B cell (primary cell): Measurements from ENCODE around the gene COX6A2. TPM values are rescaled to one million over a fixed set of nuclear protein-coding genes. Genes with fewer than 3 reads are reported as not detected.

Source experiments
- ATAC-seq: fragments of 200-7000 bp; cut with Tn5 transposase; one replicate; pipeline ENCODE4 v1.10.0; 2021; ENCODE audit warnings: low read depth, mild to moderate bottlenecking, moderate number of reproducible peaks, moderate library complexity
- CTCF ChIA-PET: fragments of 350-600 bp; sonication (Branson Sonifier 250); formaldehyde crosslinking; loops from one replicate; lab custom pipeline; 2021; ENCODE audit warnings: antibody characterized with exemption, inconsistent platforms; lab: Charles Lee
- POLR2A ChIA-PET: fragments of 350-600 bp; sonication (Branson Sonifier 250); formaldehyde crosslinking; loops from one replicate; lab custom pipeline; 2021; ENCODE audit warnings: antibody characterized with exemption; lab: Charles Lee
- DNase-seq: peaks from one replicate; pipeline ENCODE4 v3.0.0; 2013
- H2AFZ ChIP-seq: 2 replicates; pipeline ENCODE4 v1.6.1; 2012; ENCODE audit warnings: mild to moderate bottlenecking, low read depth, low read length; ENCODE audit not compliant: insufficient read depth, poor library complexity, severe bottlenecking
- H3K27ac ChIP-seq, 2 donors: 1 replicate in 1 of 2; 2 replicates in 1 of 2; pipeline ENCODE4 v1.5.1; 2012 to 2013; ENCODE audit warnings: low read length in 2 of 2, mild to moderate bottlenecking in 2 of 2, moderate library complexity in 1 of 2
- H3K27me3 ChIP-seq, 4 experiments: fragments of 200-600 bp in 1 of 4; sonication (generic) in 1 of 4; replicated peaks in 1 of 4; 1 replicate in 2 of 4; 2 replicates in 2 of 4; pipeline versions ENCODE4 v1.6.1 to v1.7.0; 2013 to 2016; ENCODE audit warnings: low read length in 3 of 4, mild to moderate bottlenecking in 2 of 4, mixed read lengths in 1 of 4, moderate library complexity in 1 of 4; ENCODE audit not compliant: insufficient read depth in 4 of 4, control insufficient read depth in 3 of 4; ENCODE audit errors: control extremely low read depth in 1 of 4
- H3K36me3 ChIP-seq, 2 experiments: replicated peaks in 1 of 2; 1 replicate in 1 of 2; 2 replicates in 1 of 2; pipeline versions ENCODE4 v1.6.1 to v1.7.1; 2013; ENCODE audit warnings: low read length in 1 of 2; ENCODE audit not compliant: insufficient read depth in 2 of 2, control insufficient read depth in 1 of 2; ENCODE audit errors: control extremely low read depth in 1 of 2, extremely low read depth in 1 of 2
- H3K4me1 ChIP-seq, 2 donors: fragments of 200-600 bp in 1 of 2; sonication (generic) in 1 of 2; 1 replicate in 1 of 2; 2 replicates in 1 of 2; pipeline versions ENCODE4 v1.5.1 to v1.6.1; 2013 to 2017; ENCODE audit warnings: low read length in 2 of 2; ENCODE audit not compliant: control insufficient read depth in 2 of 2, insufficient read depth in 2 of 2
- H3K4me2 ChIP-seq: replicated peaks from 2 replicates; pipeline ENCODE3; 2012; ENCODE audit warnings: mild to moderate bottlenecking, low read depth, low read length; ENCODE audit not compliant: poor library complexity, severe bottlenecking
- H3K4me3 ChIP-seq, 5 experiments: fragments of 200-600 bp in 1 of 5; sonication (generic) in 1 of 5; 1 replicate in 3 of 5; 2 replicates in 2 of 5; pipeline versions ENCODE4 v1.5.1 to v1.7.0; 2011 to 2016; ENCODE audit warnings: low read length in 4 of 5, mild to moderate bottlenecking in 4 of 5, low read depth in 2 of 5, control low read depth in 1 of 5, moderate library complexity in 1 of 5; ENCODE audit not compliant: insufficient read depth in 1 of 5; ENCODE audit errors: control extremely low read depth in 1 of 5, extremely low read depth in 1 of 5
- H3K79me2 ChIP-seq: fragments of 200-600 bp; sonication (generic); one replicate; pipeline ENCODE4 v1.6.0; 2016; ENCODE audit warnings: low read length; ENCODE audit not compliant: control insufficient read depth, insufficient read depth
- H3K9ac ChIP-seq: fragments of 200-600 bp; sonication (generic); 2 replicates; pipeline ENCODE4 v1.6.1; 2017; ENCODE audit warnings: mild to moderate bottlenecking, low read length, moderate library complexity
- H3K9me3 ChIP-seq, 3 donors: one replicate each; pipeline versions ENCODE4 v1.6.1 to v1.7.1; 2013; ENCODE audit warnings: low read length in 2 of 3; ENCODE audit not compliant: control insufficient read depth in 2 of 3, insufficient read depth in 1 of 3; ENCODE audit errors: control extremely low read depth in 1 of 3
- H4K20me1 ChIP-seq: 2 replicates; pipeline ENCODE4 v1.6.0; 2012; ENCODE audit warnings: mild to moderate bottlenecking, low read length; ENCODE audit not compliant: insufficient read depth, control insufficient read depth, poor library complexity, severe bottlenecking
- H3K27ac Mint-ChIP-seq: one replicate; pipeline ENCODE4 v1.8.0; 2021; ENCODE audit warnings: mixed read lengths
- H3K27me3 Mint-ChIP-seq: one replicate; pipeline ENCODE4 v1.8.0; 2021; ENCODE audit warnings: mixed read lengths
- H3K4me1 Mint-ChIP-seq: one replicate; pipeline ENCODE4 v1.8.0; 2021; ENCODE audit warnings: mixed read lengths
- H3K4me3 Mint-ChIP-seq: one replicate; pipeline ENCODE4 v1.8.0; 2021; ENCODE audit warnings: mixed read lengths
- H3K9me3 Mint-ChIP-seq: one replicate; pipeline ENCODE4 v1.8.0; 2022; ENCODE audit warnings: mixed read lengths; ENCODE audit not compliant: insufficient read depth
- EZH2 ChIP-seq: IDR thresholded peaks from 2 replicates; pipeline ENCODE4 v1.6.1; 2012; ENCODE audit warnings: borderline replicate concordance, low read depth, mild to moderate bottlenecking, moderate library complexity, low read length; ENCODE audit not compliant: insufficient read depth, poor library complexity, severe bottlenecking
- WGBS: methylation state at CpG from one replicate; pipeline ENCODE4 v1.1.5; 2013; ENCODE audit warnings: missing lambda C conversion rate; ENCODE audit not compliant: insufficient coverage; 5-methylcytosine and 5-hydroxymethylcytosine counted together
- intact Hi-C: fragments of 100-400 bp; cut with micrococcal nuclease; formaldehyde crosslinking; loops from one replicate; pipeline ENCODE4 v1.10.0; 2022
- polyA plus RNA-seq: library from polyadenylated mRNA; depleted of rRNA; stranded (reverse); fragments of >200 nt; gene quantifications from 2 replicates; pipeline ENCODE4 v1.2.3, GENCODE V29; 2012
- total RNA-seq, 2 donors: library from RNA; stranded (reverse); fragments of 120-200 nt in 1 of 2; gene quantifications; 1 replicate in 1 of 2; 2 replicates in 1 of 2; pipeline versions ENCODE4 v1.2.3 to v1.2.4, GENCODE V29; 2013 to 2022
- TF ChIP-seq, protein P1 (sequence below): fragments of 200-600 bp; IDR thresholded peaks from one replicate; pipeline ENCODE4 v1.8.0; 2022; ENCODE audit warnings: antibody characterized with exemption, mild to moderate bottlenecking

Gene COX6A2
- total and polyA plus RNA-seq, 2 donors (not counting 1 experiment from before 2014, with no cell fraction given) = not detected

DNA sequence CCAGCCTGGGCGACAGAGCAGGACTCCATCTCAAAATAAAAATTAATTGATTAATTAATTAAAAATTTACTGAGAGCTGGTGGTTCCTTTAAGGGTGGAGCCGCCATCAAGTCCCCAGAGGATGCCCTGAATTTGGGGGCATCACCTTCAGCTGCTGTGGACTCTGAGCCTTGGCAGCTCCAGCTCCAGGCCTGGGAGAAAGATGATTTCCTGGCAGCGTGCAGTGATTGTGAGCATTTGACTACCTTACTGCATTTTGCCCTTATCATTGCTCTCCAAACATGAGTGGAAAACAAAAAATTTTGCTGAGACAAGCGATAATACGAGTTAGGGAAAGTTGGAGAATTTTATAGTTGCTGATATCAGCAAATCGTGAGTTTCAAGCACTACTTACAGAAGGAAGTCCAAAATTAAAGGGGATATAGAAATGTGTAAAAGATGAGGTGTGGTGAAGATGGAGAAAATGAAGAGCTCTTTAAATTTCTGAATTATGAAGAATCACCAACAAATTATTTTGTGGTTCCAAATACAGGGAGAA lies 37.6 kb downstream of the COX6A2 start:
- no peaks in the 10 kb centered on the region for H3K36me3 ChIP-seq
- ChIA-PET POLR2A (no interaction called here), CTCF (no interaction called here)
- H2AFZ ChIP-seq = no peak overlapping the region
- H3K9me3 ChIP-seq = no peaks in the 10 kb centered on the region
- H3K79me2 ChIP-seq = no peaks in the 10 kb centered on the region
- H3K9ac ChIP-seq = no peak overlapping the region
- Mint-ChIP-seq H3K9me3 (no peaks in the 10 kb centered on the region), H3K27ac (no peak overlapping the region), H3K27me3 (peaks cover 16% of the 10 kb centered on the region), H3K4me3 (no peak overlapping the region), H3K4me1 (peaks cover 13% of the 10 kb centered on the region)
- DNase-seq (no peak), ATAC-seq (no peak)
- H3K27me3 ChIP-seq = peaks cover 0 to 3% (median 0%) of the 10 kb centered on the region in 4 experiments
- no peak overlapping the region for H3K4me2 ChIP-seq
- no peak overlapping the region for H3K27ac ChIP-seq
- no peak overlapping the region for H3K4me3 ChIP-seq
- no peaks in the 10 kb centered on the region for H4K20me1 ChIP-seq
- WGBS = 80% methylated on average over 2 of the region's 6 CpGs
- intact Hi-C loops = no loop called here
- H3K4me1 ChIP-seq = peaks cover 0 to 3% of the 10 kb centered on the region in 2 donors
- TF ChIP-seq, protein P1, sequence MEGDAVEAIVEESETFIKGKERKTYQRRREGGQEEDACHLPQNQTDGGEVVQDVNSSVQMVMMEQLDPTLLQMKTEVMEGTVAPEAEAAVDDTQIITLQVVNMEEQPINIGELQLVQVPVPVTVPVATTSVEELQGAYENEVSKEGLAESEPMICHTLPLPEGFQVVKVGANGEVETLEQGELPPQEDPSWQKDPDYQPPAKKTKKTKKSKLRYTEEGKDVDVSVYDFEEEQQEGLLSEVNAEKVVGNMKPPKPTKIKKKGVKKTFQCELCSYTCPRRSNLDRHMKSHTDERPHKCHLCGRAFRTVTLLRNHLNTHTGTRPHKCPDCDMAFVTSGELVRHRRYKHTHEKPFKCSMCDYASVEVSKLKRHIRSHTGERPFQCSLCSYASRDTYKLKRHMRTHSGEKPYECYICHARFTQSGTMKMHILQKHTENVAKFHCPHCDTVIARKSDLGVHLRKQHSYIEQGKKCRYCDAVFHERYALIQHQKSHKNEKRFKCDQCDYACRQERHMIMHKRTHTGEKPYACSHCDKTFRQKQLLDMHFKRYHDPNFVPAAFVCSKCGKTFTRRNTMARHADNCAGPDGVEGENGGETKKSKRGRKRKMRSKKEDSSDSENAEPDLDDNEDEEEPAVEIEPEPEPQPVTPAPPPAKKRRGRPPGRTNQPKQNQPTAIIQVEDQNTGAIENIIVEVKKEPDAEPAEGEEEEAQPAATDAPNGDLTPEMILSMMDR = no peak
- TF ChIP-seq EZH2 = no peak

DNA sequence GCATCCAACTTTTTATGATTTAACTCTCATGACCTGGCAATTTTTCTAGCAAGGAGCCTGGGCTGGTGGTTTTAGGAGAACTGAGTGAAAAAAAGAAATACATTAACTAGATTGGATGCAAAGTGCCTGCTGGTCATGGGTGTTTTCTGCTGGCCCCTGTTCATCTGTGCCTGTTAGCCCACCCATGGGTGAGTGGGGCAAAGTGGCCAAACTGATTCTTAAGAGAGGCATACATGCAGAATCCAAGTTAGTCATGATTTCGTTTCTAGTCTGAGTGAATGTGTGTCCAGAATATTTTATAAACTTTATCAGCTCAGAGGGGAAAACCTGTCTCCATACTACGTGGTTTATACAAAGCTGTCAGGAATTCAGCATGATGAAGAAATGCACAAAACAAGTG lies 39.6 kb downstream of the COX6A2 start:
- Histone ChIP-seq H3K79me2 (no peaks in the 10 kb centered on the region), H3K4me3 (no peak overlapping the region), H3K9me3 (no peaks in the 10 kb centered on the region), H3K9ac (no peak overlapping the region), H2AFZ (no peak overlapping the region), H3K4me2 (no peak overlapping the region), H3K27ac (no peak overlapping the region), H3K27me3 (peaks cover 0 to 2% (median 0%) of the 10 kb centered on the region in 4 experiments), H3K4me1 (peaks cover 0 to 3% of the 10 kb centered on the region in 2 donors), H4K20me1 (no peaks in the 10 kb centered on the region), H3K36me3 (no peaks in the 10 kb centered on the region)
- no peak overlapping the region for H3K4me3 Mint-ChIP-seq
- intact Hi-C loops = no loop called here
- peaks cover 18% of the 10 kb centered on the region for H3K27me3 Mint-ChIP-seq
- POLR2A ChIA-PET = no interaction called here
- TF ChIP-seq, protein P1 = no peak
- DNase-seq (no peak), ATAC-seq (no peak)
- no peaks in the 10 kb centered on the region for H3K9me3 Mint-ChIP-seq
- no peak overlapping the region for H3K27ac Mint-ChIP-seq
- H3K4me1 Mint-ChIP-seq = peaks cover 13% of the 10 kb centered on the region
- 100% methylated on average over 1 of the region's 2 CpGs for WGBS
- CTCF ChIA-PET = no interaction called here
